Lower leg skin (tissue), 3 donors: Measurements from ENCODE around the gene VASH2.

Experiments
- POLR2A ChIP-seq, 2 donors: fragments of 450-650 bp; IDR thresholded peaks; one replicate each; pipeline ENCODE4 v1.6.1; 2016 to 2017; ENCODE audit warnings: antibody characterized with exemption in 2 of 2, mild to moderate bottlenecking in 1 of 2, moderate library complexity in 1 of 2
- TF ChIP-seq, protein P1 (sequence below), 3 donors: fragments of 450-650 bp; IDR thresholded peaks; one replicate each; pipeline ENCODE4 v1.5.1; 2016; ENCODE audit warnings: antibody characterized with exemption in 3 of 3, mild to moderate bottlenecking in 3 of 3, moderate library complexity in 2 of 3

DNA sequence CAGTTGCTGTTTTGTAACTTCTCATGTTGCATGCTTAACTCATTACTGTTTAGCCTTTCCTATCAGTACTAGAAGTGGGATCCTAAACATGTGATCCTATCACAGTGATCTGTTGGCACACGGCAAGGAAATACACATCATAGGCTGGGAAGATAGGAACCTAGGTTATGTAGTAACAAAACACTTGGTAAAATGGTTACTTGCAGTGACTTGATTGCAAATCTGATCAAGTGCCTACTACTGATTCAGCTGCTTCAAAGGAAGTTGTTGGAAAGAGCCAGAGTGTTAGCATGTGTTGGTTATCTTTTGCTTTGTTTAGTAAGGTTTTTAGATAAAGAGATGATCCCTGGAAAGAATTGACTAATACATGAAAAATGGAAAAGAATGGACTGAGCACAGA is 8.9 kb upstream of the VASH2 start:
- TF ChIP-seq, protein P1, sequence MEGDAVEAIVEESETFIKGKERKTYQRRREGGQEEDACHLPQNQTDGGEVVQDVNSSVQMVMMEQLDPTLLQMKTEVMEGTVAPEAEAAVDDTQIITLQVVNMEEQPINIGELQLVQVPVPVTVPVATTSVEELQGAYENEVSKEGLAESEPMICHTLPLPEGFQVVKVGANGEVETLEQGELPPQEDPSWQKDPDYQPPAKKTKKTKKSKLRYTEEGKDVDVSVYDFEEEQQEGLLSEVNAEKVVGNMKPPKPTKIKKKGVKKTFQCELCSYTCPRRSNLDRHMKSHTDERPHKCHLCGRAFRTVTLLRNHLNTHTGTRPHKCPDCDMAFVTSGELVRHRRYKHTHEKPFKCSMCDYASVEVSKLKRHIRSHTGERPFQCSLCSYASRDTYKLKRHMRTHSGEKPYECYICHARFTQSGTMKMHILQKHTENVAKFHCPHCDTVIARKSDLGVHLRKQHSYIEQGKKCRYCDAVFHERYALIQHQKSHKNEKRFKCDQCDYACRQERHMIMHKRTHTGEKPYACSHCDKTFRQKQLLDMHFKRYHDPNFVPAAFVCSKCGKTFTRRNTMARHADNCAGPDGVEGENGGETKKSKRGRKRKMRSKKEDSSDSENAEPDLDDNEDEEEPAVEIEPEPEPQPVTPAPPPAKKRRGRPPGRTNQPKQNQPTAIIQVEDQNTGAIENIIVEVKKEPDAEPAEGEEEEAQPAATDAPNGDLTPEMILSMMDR (IDR thresholded peaks at IDR 0.05) = no peak
- TF ChIP-seq POLR2A (IDR thresholded peaks at IDR 0.05) = no peak
